Activated CD4-positive, alpha-beta T cell treated with anti-CD3 and anti-CD28 coated beads for 36 hours (primary cell): ENCODE measurements around the gene IQCH. TPM values are rescaled to one million over a fixed set of nuclear protein-coding genes. Genes with fewer than 3 reads are reported as not detected.
"Not testable (repeated sequence)": the region's sequence is repeated elsewhere in the genome, so short reads cannot be mapped to it uniquely, and the experiment has no call there.

Experiments
- ATAC-seq: fragments of 200-7000 bp; cut with Tn5 transposase; one replicate; pipeline ENCODE4 v1.10.0; 2021; ENCODE audit warnings: mild to moderate bottlenecking, moderate library complexity
- CTCF ChIA-PET: fragments of 350-600 bp; sonication (Branson Sonifier 250); formaldehyde crosslinking; loops from one replicate; lab custom pipeline; 2021; ENCODE audit warnings: antibody characterized with exemption; lab: Charles Lee
- POLR2A ChIA-PET: fragments of 350-600 bp; sonication (Branson Sonifier 250); formaldehyde crosslinking; loops from one replicate; lab custom pipeline; 2021; ENCODE audit warnings: antibody characterized with exemption, inconsistent platforms; lab: Charles Lee
- DNase-seq: peaks from one replicate; pipeline ENCODE4 v3.0.0-alpha.2; 2020
- H3K27ac Mint-ChIP-seq: one replicate; pipeline ENCODE4 v1.8.0; 2021; ENCODE audit warnings: mixed read lengths
- H3K27me3 Mint-ChIP-seq: one replicate; pipeline ENCODE4 v1.8.0; 2021; ENCODE audit warnings: mixed read lengths
- H3K36me3 Mint-ChIP-seq: one replicate; pipeline ENCODE4 v1.8.0; 2021; ENCODE audit warnings: low read depth, mixed read lengths
- H3K4me1 Mint-ChIP-seq: one replicate; pipeline ENCODE4 v1.8.0; 2021; ENCODE audit warnings: mixed read lengths
- H3K4me3 Mint-ChIP-seq: one replicate; pipeline ENCODE4 v1.8.0; 2021; ENCODE audit warnings: mild to moderate bottlenecking, moderate library complexity, mixed read lengths
- H3K9me3 Mint-ChIP-seq: one replicate; pipeline ENCODE4 v1.8.0; 2021; ENCODE audit warnings: low read depth, mixed read lengths
- intact Hi-C, 2 experiments: fragments of 100-400 bp; cut with DNase I in 1 of 2; cut with micrococcal nuclease in 1 of 2; formaldehyde crosslinking; loops; one replicate each; pipeline versions ENCODE4 v1.14.2 to v1.15.1; 2022 to 2024; cut with DNase I, micrococcal nuclease
- total RNA-seq, 2 experiments: library from RNA; stranded (reverse); gene quantifications; one replicate each; pipeline ENCODE4 v1.2.3, GENCODE V29; 2021

Gene IQCH
- total RNA-seq, 2 experiments from 2014 or later, result 1.8 to 2.1 TPM

DNA sequence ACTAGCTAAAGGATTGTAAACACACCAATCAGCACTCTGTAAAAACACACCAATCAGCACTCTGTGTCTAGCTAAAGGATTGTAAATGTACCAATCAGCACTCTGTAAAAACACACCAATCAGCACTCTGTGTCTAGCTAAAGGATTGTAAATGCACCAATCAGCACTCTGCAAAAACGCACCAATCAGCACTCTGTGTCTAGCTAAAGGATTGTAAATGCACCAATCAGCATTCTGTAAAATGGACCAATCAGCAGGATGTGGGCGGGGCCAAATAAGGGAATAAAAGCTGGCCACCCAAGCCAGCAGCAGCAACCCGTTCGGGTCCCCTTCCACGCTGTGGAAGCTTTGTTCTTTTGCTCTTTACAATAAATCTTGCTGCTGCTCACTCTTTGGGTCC, 8.0 kb upstream of the IQCH start:
- H3K27ac Mint-ChIP-seq, H3K27me3 Mint-ChIP-seq, ATAC-seq, CTCF ChIA-PET, H3K9me3 Mint-ChIP-seq, H3K4me3 Mint-ChIP-seq: not testable (repeated sequence)
- Mint-ChIP-seq H3K4me1 (peaks cover 62% of the 10 kb centered on the region), H3K36me3 (peaks cover 47% of the 10 kb centered on the region)
- intact Hi-C loops, result loop anchor here in 1 of 2 experiments (10.0 kb wide), 1 partner anchor 498 kb away; no protein-coding TSS in a partner anchor
- DNase-seq, result peak; percentile 16
- POLR2A ChIA-PET, result interaction anchor here (0.6 to 0.7 kb wide), 4 partner anchors 10 to 743 kb away, joined by 3 to 4 read pairs (median 3); no protein-coding TSS in a partner anchor

DNA sequence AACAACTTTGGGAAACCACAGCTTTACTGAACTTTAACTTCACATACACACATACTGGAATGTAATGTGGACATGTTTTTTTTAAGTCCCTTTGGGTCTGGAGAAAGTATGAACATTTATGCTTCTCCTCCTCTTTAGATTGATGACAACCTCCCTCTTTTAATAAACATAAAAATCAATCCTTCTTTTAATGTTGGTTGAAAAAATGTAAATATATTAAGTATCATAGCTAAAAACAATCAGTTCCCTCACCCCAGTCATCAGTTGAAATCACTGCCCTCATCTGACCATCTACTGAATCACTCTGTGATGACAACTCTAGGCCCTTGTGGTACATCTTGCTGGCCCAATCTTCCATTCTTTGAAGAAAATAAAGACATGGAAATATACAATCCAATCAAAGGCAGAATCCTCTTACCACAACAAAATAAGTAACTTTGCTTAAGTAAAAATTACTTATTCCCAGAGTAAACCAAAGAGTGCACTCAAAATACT, 6.5 kb upstream of the IQCH start:
- ATAC-seq, result no peak
- DNase-seq, result no peak
- H3K4me3 Mint-ChIP-seq, result no peak overlapping the region
- ChIA-PET POLR2A (no interaction called here), CTCF (interaction anchor here (0.8 kb wide), 1 partner anchor 175 kb away, joined by 3 read pairs; no protein-coding TSS in a partner anchor)
- peaks cover 62% of the 10 kb centered on the region for H3K4me1 Mint-ChIP-seq
- peak overlapping the region; percentile 70 for H3K27ac Mint-ChIP-seq
- intact Hi-C loops, result loop anchor here in 1 of 2 experiments (10.0 kb wide), 1 partner anchor 497 kb away; no protein-coding TSS in a partner anchor
- peaks cover 46% of the 10 kb centered on the region for H3K36me3 Mint-ChIP-seq
- peaks cover 9% of the 10 kb centered on the region for H3K9me3 Mint-ChIP-seq
- no peaks in the 10 kb centered on the region for H3K27me3 Mint-ChIP-seq

GRCh38 chr15:67249830-67250229, 4.8 kb upstream of the IQCH start:
- H3K27ac Mint-ChIP-seq, result no peak overlapping the region

DNA sequence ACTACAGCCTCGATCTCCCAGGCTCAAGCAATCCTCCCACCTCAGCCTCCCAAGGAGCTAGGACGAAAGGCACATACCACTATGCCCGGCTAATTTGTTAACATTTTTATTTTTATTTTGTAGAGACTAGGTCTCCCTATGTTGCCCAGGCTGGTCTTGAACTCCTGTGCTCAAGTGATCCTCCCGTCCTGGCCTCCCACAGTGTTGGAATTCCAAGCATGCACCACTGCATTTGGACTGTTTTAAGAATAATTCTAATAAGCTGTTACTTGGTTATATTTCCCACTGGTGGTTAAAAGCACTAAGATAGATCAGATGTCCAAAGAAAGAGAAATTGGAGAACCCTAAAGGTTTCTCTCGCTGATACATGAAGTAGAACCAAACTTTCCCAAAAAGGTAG, 3.3 kb upstream of the IQCH start:
- CTCF ChIA-PET, result interaction anchor here (0.6 kb wide), 2 partner anchors 11 to 309 kb away, joined by 3 read pairs; no protein-coding TSS in a partner anchor
- peaks cover 8% of the 10 kb centered on the region for H3K9me3 Mint-ChIP-seq
- no peaks in the 10 kb centered on the region for H3K27me3 Mint-ChIP-seq
- intact Hi-C loops, result loop anchor here in 1 of 2 experiments (5.0 to 10.0 kb wide), 2 partner anchors 547 to 801 kb away; partner anchors contain the start of genes PIAS1 and SMAD6
- peaks cover 28% of the 10 kb centered on the region for H3K36me3 Mint-ChIP-seq
- POLR2A ChIA-PET, result no interaction called here
- H3K4me3 Mint-ChIP-seq, result no peak overlapping the region
- H3K4me1 Mint-ChIP-seq, result peaks cover 62% of the 10 kb centered on the region
- DNase-seq (no peak), ATAC-seq (no peak)
- H3K27ac Mint-ChIP-seq, result no peak overlapping the region

More at GRCh38 chr15:67249830-67250229, 4.8 kb upstream of the IQCH start:
- Mint-ChIP-seq H3K9me3 (peaks cover 9% of the 10 kb centered on the region), H3K27me3 (no peaks in the 10 kb centered on the region), H3K36me3 (peaks cover 42% of the 10 kb centered on the region), H3K4me1 (peaks cover 60% of the 10 kb centered on the region), H3K4me3 (no peak overlapping the region)
- ATAC-seq (no peak), DNase-seq (no peak)
- CTCF ChIA-PET, result no interaction called here
- intact Hi-C loops, result loop anchor here in 1 of 2 experiments (5.0 to 10.0 kb wide), 3 partner anchors 495 to 802 kb away; partner anchors contain the start of genes PIAS1 and SMAD6
- POLR2A ChIA-PET, result no interaction called here

DNA sequence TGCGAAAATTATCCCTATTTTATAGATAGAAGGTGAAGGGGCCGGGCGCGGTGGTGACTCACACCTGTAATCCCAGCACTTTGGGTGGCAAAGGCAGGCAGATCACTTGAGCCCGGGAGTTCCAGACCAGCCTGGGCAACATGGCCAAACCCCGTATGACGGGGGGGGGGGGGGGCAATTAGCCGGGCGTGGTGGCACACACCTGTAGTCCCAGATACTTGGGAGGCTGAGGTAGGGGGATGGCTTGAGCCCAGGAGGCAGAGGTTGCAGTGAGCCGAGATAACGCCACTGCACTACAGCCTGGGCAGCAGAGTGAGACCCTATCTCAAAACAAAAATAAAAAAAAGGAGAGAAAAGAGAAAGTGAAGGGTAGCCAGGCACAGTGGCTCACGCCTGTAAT, 1.5 kb upstream of the IQCH start:
- H3K4me1 Mint-ChIP-seq, result peaks cover 46% of the 10 kb centered on the region
- intact Hi-C loops, result loop anchor here in 1 of 2 experiments (5.0 to 10.0 kb wide), 2 partner anchors 548 to 799 kb away; partner anchors contain the start of genes PIAS1 and SMAD6
- CTCF ChIA-PET, result interaction anchor here (1.8 kb wide), 1 partner anchor 306 kb away, joined by 6 read pairs; no protein-coding TSS in a partner anchor

GRCh38 chr15:67253549-67254237, 893 bp upstream of the IQCH start:
- H3K27ac Mint-ChIP-seq, result peak overlapping the region; percentile 99
- ChIA-PET POLR2A (interaction anchor here (1.0 to 1.1 kb wide), 2 partner anchors 168 to 587 kb away, joined by 3 to 4 read pairs; no protein-coding TSS in a partner anchor), CTCF (interaction anchor here (0.7 to 3.2 kb wide), 3 partner anchors 14 to 307 kb away, joined by 3 to 15 read pairs (median 6); no protein-coding TSS in a partner anchor)
- peak overlapping the region; percentile 100 for H3K4me3 Mint-ChIP-seq
- H3K4me1 Mint-ChIP-seq, result peaks cover 40% of the 10 kb centered on the region
- H3K36me3 Mint-ChIP-seq, result peaks cover 12% of the 10 kb centered on the region
- ATAC-seq (no peak), DNase-seq (peak; percentile 20)
- no peaks in the 10 kb centered on the region for H3K27me3 Mint-ChIP-seq
- H3K9me3 Mint-ChIP-seq, result peaks cover 2% of the 10 kb centered on the region
- intact Hi-C loops, result loop anchor here (1.0 to 10.0 kb wide), 6 partner anchors 12 to 799 kb away; partner anchors contain the start of genes C15orf61 (in 1 of the 2), PIAS1 (in 1 of the 2) and SMAD6 (in 1 of the 2)

More for the DNA sequence above, 1.5 kb upstream of the IQCH start:
- ATAC-seq, result no peak
- peaks cover 2% of the 10 kb centered on the region for H3K9me3 Mint-ChIP-seq
- H3K36me3 Mint-ChIP-seq, result peaks cover 15% of the 10 kb centered on the region
- DNase-seq, result no peak
- POLR2A ChIA-PET, result interaction anchor here (1.0 kb wide), 1 partner anchor 588 kb away, joined by 3 read pairs; no protein-coding TSS in a partner anchor
- H3K27me3 Mint-ChIP-seq, result no peaks in the 10 kb centered on the region
- peak overlapping the region; percentile 99 for H3K27ac Mint-ChIP-seq
- peak overlapping the region; percentile 100 for H3K4me3 Mint-ChIP-seq

DNA sequence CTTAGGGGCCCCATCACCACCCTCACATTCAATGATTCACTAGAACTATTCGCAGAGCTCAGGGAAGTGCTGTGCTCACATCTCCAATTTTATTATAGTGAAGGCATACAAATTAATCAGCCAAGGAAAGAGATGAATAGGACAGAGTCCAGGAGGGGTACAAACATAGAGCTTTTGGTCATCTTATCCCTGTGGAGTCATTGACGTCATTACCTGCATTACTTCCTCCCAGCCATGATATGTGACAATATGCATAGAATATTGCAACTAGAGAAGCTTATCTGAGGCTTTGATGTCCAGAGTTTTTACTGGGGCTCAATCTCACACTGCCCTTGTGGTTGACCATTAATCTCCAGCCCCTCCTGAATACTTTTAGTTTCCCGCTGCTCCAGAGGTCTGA, 1.5 kb downstream of the IQCH start:
- intact Hi-C loops, result loop anchor here in 1 of 2 experiments (10.0 kb wide), 1 partner anchor 551 kb away; the partner anchor contains the start of gene SMAD6
- ChIA-PET POLR2A (no interaction called here), CTCF (interaction anchor here (0.6 to 3.2 kb wide), 5 partner anchors 9 to 213 kb away, joined by 3 to 15 read pairs (median 3); no protein-coding TSS in a partner anchor)
- Mint-ChIP-seq H3K4me1 (peaks cover 30% of the 10 kb centered on the region), H3K9me3 (no peaks in the 10 kb centered on the region), H3K27ac (no peak overlapping the region), H3K36me3 (peaks cover 3% of the 10 kb centered on the region), H3K27me3 (no peaks in the 10 kb centered on the region), H3K4me3 (peak overlapping the region; percentile 100)
- no peak for DNase-seq
- ATAC-seq, result no peak

DNA sequence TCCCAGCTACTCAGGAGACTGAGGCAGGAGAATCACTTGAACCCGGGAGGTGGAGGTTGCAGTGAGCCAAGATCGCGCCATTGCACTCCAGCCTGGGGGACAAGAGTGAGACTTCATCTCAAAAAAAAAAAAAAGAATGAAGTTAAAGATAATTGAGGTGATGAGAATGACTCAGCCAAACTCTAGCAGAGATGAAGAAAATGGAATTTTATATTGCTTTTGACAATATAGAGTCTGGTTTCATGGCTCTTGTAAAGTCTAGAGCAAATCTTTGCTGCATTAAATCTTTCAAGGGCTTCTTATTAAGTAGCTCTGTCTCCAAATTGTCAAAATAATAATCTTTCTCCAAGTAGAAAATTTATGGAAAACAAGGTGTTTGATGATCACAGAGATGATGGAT, 3.8 kb downstream of the IQCH start:
- POLR2A ChIA-PET, H3K9me3 Mint-ChIP-seq: not testable (repeated sequence)

DNA sequence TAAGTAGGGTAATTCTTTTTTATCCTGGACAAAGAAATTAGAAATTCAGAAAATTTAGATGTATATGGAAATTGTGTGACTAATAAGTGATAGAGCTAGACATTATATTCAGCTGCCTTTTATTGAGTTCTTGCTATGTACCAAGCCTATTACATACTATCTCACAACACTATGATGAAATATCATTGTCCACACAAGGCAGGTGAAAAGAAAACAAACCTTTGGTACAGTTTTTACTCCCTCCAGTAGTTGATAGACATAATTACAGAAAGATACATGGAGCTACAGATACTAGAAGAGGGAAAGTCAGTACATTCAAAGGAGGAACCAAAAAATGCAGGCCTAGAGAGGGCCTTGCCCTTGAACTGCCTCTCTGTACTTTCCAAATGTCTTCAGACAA, 4.8 kb downstream of the IQCH start:
- H3K36me3 Mint-ChIP-seq, result no peaks in the 10 kb centered on the region

More for the DNA sequence above, 3.8 kb downstream of the IQCH start:
- not testable (repeated sequence) for H3K36me3 Mint-ChIP-seq, DNase-seq, ATAC-seq, H3K27ac Mint-ChIP-seq, H3K4me3 Mint-ChIP-seq, H3K27me3 Mint-ChIP-seq
- H3K4me1 Mint-ChIP-seq, result peaks cover 11% of the 10 kb centered on the region
- intact Hi-C loops, result loop anchor here in 1 of 2 experiments (10.0 kb wide), 1 partner anchor 554 kb away; the partner anchor contains the start of gene SMAD6
- CTCF ChIA-PET, result interaction anchor here (2.0 kb wide), 1 partner anchor 18 kb away, joined by 6 read pairs; no protein-coding TSS in a partner anchor

GRCh38 chr15:67259806-67260205, 5.2 kb downstream of the IQCH start:
- Mint-ChIP-seq H3K27ac (no peak overlapping the region), H3K4me1 (peaks cover 9% of the 10 kb centered on the region), H3K27me3 (no peaks in the 10 kb centered on the region), H3K4me3 (no peak overlapping the region), H3K9me3 (no peaks in the 10 kb centered on the region), H3K36me3 (no peaks in the 10 kb centered on the region)
- DNase-seq (no peak), ATAC-seq (no peak)
- intact Hi-C loops, result loop anchor here in 1 of 2 experiments (10.0 kb wide), 1 partner anchor 555 kb away; the partner anchor contains the start of gene SMAD6
- ChIA-PET POLR2A (no interaction called here), CTCF (interaction anchor here (0.6 to 1.0 kb wide), 2 partner anchors 189 to 315 kb away, joined by 3 read pairs; no protein-coding TSS in a partner anchor)

More for the DNA sequence above, 4.8 kb downstream of the IQCH start:
- intact Hi-C loops, result loop anchor here in 1 of 2 experiments (10.0 kb wide), 1 partner anchor 555 kb away; the partner anchor contains the start of gene SMAD6
- ChIA-PET POLR2A (no interaction called here), CTCF (interaction anchor here (0.6 to 1.0 kb wide), 3 partner anchors 189 to 315 kb away, joined by 3 read pairs; no protein-coding TSS in a partner anchor)
- ATAC-seq (no peak), DNase-seq (no peak)
- Mint-ChIP-seq H3K9me3 (no peaks in the 10 kb centered on the region), H3K27me3 (no peaks in the 10 kb centered on the region), H3K4me1 (peaks cover 11% of the 10 kb centered on the region), H3K27ac (no peak overlapping the region), H3K4me3 (no peak overlapping the region)
